Measurements from ENCODE around the gene CTNND2.

DNA sequence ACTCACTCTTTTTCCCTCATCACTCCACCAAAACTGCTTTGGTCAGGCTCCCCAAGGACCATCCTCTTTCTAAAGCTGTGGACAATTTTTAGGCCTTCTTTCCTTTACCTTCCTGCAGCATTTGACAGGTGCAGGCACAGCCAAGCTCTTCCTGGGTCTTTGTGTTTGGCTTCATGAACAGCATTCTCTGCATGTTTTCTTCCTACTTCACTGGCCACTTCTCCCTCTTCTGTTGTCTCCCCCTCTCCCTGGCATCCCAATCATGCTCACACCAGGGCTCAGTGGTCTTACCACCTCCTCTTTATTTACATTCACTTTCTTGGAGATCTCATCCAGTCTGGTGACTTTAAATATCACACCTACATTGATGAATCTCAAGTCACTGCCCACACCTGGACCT, 51.1 kb downstream of the CTNND2 start:
- no peak for TF ChIP-seq NR2C2 (CRISPR knock-in tag; IDR thresholded peaks at IDR 0.05)
- TF ChIP-seq NR2C2 (tag; IDR thresholded peaks at IDR 0.05) = no peak
- TF ChIP-seq NFIC (IDR thresholded peaks at IDR 0.05) = no peak
- no peak for TF ChIP-seq FOXM1 (IDR thresholded peaks at IDR 0.05; ENCODE audit: low read depth)
- no peak for TF ChIP-seq FOXM1 (CRISPR knock-in tag; IDR thresholded peaks at IDR 0.05; ENCODE audit: low read depth)
- no peak for TF ChIP-seq PTBP1 (IDR thresholded peaks at IDR 0.05; ENCODE audit: low read depth, low read length)
- TF ChIP-seq, protein P1, sequence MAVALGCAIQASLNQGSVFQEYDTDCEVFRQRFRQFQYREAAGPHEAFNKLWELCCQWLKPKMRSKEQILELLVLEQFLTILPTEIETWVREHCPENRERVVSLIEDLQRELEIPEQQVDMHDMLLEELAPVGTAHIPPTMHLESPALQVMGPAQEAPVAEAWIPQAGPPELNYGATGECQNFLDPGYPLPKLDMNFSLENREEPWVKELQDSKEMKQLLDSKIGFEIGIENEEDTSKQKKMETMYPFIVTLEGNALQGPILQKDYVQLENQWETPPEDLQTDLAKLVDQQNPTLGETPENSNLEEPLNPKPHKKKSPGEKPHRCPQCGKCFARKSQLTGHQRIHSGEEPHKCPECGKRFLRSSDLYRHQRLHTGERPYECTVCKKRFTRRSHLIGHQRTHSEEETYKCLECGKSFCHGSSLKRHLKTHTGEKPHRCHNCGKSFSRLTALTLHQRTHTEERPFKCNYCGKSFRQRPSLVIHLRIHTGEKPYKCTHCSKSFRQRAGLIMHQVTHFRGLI (CRISPR knock-in tag; IDR thresholded peaks at IDR 0.05) = no peak
- TF ChIP-seq, protein P2, sequence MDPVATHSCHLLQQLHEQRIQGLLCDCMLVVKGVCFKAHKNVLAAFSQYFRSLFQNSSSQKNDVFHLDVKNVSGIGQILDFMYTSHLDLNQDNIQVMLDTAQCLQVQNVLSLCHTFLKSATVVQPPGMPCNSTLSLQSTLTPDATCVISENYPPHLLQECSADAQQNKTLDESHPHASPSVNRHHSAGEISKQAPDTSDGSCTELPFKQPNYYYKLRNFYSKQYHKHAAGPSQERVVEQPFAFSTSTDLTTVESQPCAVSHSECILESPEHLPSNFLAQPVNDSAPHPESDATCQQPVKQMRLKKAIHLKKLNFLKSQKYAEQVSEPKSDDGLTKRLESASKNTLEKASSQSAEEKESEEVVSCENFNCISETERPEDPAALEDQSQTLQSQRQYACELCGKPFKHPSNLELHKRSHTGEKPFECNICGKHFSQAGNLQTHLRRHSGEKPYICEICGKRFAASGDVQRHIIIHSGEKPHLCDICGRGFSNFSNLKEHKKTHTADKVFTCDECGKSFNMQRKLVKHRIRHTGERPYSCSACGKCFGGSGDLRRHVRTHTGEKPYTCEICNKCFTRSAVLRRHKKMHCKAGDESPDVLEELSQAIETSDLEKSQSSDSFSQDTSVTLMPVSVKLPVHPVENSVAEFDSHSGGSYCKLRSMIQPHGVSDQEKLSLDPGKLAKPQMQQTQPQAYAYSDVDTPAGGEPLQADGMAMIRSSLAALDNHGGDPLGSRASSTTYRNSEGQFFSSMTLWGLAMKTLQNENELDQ (CRISPR knock-in tag; IDR thresholded peaks at IDR 0.05; ENCODE audit: borderline replicate concordance) = no peak

Data from K562 (cell line).